DLD1 (cell line): ENCODE data around the gene ADAMTS14.
"Not testable (repeated sequence)": the region's sequence is repeated elsewhere in the genome, so short reads cannot be mapped to it uniquely, and the experiment has no call there.

Experiments used
- in situ Hi-C: cut with HindIII; loops from 2 replicates; pipeline ENCODE4 v1.10.0; 2017; ENCODE audit warnings: low sequenced_read_pairs

ADAMTS14 gene

GRCh38 chr10:70763567-70763966 is 91.3 kb downstream of the ADAMTS14 start:
- in situ Hi-C loops, result no loop called here

DNA sequence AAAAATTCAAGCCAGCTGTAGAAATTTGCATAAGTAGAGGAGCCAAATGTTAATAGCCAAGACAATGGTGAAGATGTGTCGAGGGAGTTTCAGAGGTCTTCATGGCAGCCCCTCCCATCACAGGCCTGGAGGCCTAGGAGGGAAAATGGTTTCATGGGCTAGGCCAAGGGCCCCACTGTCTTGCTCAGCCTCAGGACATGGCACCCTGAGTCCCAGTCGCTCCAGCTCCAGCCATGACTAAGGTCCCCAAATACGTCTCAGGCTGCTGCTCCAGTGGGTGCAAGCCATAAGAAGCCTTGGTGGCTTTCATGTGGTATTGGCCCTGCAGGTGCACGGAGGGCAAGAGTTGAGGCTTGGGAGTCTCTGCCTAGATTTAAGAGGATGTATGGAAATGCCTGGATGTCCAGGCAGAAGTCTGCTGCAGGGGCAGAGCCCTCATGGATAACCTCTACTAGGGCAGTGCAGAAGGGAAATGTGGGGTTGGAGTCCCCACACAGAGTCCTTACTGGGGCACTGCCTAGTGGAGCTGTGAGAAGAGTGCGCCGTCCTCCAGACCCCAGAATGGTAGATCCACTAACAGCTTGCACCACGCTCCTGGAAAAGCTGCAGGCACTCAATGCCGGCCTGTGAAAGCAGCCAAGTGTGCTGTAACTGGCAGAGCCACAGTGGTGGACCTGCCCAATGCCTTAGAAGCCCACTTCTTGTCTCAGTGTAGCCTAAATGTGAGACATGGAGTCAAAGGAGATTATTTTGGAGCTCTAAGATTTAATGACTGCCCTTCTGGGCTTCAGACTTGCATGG is 93.7 kb downstream of the ADAMTS14 start:
- in situ Hi-C loops, result no loop called here

DNA sequence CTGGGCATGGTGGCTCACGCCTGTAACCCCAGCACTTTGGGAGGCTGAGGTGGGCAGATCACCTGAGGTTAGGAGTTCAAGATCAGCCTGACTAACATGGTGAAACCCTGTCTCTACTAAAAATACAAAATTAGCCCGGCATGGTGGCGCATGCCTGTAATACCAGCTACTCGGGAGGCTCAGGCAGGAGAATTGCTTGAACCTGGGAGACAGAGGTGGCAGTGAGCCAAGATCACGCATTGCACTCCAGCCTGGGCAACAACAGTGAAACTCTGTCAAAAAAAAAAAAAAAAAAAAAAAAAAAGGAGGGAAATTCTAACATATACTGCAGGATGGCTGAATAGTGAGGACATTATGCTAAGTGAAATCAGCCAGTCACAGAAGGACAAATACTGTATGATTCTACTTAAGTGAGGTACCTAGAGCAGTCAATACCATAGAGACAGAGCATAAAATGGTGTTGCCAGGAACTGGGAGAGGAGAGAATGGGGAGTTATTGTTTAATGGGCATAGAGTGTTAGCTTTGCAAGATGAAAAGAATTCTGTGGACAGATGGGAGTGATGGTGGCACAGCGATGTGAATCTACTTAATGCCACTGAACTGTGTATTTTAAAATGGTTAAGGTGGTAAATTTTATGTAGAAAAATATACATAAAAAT is 95.8 kb downstream of the ADAMTS14 start:
- in situ Hi-C loops, result not testable (repeated sequence)

GRCh38 chr10:70769121-70769520 is 96.8 kb downstream of the ADAMTS14 start:
- in situ Hi-C loops, result no loop called here

DNA sequence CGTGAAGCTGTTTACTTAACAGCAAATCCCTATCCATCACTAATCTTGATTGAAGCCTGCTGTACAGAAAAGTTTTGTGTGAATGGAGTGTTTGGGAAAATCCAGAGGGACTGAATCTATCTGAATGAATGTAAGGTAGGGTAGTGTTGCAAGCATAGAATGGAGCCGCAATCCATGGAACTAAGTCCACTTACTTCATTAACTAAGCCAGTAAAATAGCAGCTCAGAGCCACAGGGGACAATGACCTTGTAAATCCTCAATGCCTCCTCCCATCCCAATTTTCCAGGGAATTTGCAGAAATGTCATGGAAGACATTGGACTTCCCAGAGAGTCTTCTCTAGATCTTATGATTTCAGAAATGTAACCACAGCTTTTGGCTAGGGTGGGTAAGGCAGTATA is 97.7 kb downstream of the ADAMTS14 start:
- in situ Hi-C loops, result no loop called here

GRCh38 chr10:70770516-70770915 is 98.2 kb downstream of the ADAMTS14 start:
- in situ Hi-C loops, result not testable (repeated sequence)

DNA sequence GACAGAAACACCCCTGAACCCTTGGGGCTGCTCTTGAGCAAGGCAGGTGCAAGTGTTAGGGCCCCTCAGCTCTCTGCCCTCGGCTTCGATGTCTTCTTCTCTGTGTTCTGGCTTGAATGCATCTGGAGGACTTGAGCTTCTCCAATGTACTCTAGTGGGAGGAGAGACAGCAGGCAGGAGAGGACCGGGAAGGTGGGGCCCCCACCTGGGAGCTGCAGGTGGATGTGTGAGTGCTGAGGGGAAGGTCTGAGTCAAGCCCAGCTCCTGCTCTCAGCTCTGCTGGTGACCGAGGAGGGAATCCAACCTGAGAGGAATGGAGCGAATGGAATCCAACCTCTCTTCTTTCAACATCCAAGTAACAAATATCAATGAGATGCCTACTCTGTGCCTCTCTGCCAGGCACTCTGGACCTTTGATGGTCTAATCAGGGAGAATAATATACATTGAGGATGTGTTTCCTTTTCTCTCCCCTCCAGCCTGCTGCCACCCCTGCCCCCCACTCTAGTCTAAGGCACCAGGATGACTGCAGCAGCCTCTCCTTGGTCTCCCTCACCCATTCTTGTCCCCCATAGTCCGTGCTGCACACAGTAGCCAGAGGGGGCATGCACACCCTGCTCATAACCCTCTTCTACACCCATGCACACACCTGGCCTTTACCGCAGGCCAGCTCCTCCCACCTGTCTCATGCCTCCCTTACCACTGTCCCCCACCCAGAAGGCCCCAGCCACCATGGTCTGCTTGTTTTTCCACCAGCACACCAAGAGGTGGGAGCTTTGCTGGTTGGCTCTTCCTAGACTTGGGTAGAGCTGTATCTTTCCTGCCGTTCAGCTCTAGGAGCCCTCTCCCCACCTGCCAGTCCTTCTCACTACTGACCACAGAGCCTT is 99.2 kb downstream of the ADAMTS14 start:
- in situ Hi-C loops, result no loop called here

GRCh38 chr10:70772627-70773026 is 100.3 kb downstream of the ADAMTS14 start:
- in situ Hi-C loops, result no loop called here

DNA sequence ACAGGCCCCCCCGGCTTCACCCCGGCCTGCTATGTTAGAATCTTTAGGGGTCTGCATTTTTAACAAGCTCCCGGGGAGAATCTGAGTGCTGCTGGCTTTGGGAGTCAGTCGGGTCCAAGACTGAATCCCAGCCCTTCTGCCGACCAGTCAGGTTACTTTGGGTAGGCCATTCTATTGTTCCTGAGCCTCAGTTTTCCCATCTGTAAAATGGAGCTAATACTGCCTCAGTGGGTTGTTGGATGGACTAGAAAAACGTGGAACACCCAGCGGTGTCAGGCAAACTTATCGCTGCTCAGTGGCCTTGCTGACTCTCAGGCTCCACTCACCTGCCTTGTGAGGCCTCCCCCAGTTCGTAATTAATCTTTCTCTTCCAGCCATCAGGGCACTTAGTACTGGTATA is 101.2 kb downstream of the ADAMTS14 start:
- in situ Hi-C loops, result no loop called here

- in situ Hi-C loops, result no loop called here
Observed at GRCh38 chr10:70773965-70774809, 101.9 kb downstream of the ADAMTS14 start.

- in situ Hi-C loops, result no loop called here
Observed at GRCh38 chr10:70774810-70775678, 102.7 kb downstream of the ADAMTS14 start.

DNA sequence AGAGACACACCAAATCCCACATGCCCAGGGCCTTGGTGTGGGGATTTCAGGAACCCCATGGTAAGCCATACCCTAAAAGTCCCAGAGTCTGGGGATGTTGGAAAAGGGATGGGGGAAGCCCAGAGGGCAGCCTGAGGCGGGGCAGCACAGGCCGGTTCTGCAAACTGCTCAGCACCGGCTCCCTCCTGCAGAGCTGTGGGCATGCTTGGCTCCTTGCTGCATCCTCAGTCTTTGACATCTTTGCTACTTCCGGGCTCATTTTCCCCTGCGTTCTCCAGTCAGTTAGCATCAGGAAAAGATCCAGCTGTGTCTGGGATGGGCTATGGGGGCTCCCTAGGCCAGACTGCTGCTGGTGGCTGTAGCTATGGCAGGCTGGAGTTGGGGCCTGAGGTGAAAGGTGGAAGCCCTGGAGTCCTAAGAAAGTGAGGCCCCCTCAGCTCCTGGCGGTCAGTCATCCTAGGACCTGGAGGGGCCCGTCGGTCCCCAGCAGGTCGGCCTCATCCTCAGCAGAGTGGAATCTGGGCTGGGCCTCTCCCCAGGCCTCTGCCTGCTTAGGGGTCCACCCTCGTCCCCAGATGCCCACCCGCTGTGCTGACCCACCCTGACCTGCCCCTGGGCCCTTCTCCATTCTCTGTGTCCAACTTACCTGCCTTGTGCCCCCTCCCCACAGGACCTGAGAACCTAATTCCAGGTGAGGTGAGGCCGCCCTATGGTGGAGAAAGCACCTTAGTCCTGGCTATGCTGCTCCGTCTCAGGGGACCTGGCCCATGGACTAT is 103.6 kb downstream of the ADAMTS14 start:
- in situ Hi-C loops, result no loop called here

- in situ Hi-C loops, result no loop called here
Observed at GRCh38 chr10:70776455-70777005, 104.2 kb downstream of the ADAMTS14 start.

GRCh38 chr10:70777063-70777875 is 105.0 kb downstream of the ADAMTS14 start:
- in situ Hi-C loops, result no loop called here

- in situ Hi-C loops, result no loop called here
Observed at GRCh38 chr10:70778267-70778924, 106.1 kb downstream of the ADAMTS14 start.

DNA sequence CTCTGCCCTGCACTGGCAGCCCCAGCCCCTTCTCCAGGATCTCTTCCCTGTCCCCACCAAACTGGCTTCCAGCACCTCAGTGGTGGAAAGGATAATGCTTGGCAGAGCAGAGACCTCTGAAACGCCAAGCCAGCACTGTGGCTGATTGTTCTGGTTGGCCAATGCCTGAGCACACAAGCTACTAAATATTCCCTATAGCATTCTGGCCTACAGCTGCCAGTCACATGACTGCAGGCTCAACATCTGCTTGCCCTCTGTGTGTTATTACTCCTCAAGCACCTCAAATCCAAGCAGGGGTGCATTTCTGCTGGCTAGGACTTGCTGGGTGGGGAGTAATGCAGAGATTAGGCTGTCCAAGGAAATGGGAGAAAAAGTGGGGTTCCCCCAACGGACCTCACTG is 106.8 kb downstream of the ADAMTS14 start:
- in situ Hi-C loops, result no loop called here
